ENCODE results near the gene ARHGAP4.

ARHGAP4 gene

GRCh38 chrX:153885208-153885787, 40.8 kb downstream of the ARHGAP4 start:
- Histone ChIP-seq H3K9me3 (ENCODE audit: control insufficient read depth, low read length) (no peaks in the 10 kb centered on the region), H3K4me1 (ENCODE audit: control insufficient read depth, insufficient read depth, low read length, poor library complexity, severe bottlenecking) (peaks cover 27% of the 10 kb centered on the region), H3K27ac (ENCODE audit: low read depth, low read length, severe bottlenecking) (no peak overlapping the region), H3K4me3 (ENCODE audit: extremely low read depth, insufficient read depth, low read length, poor library complexity, severe bottlenecking) (peak overlapping the region; percentile 43), H3K36me3 (ENCODE audit: control insufficient read depth, insufficient read depth, low read length) (no peaks in the 10 kb centered on the region)
- 0 to 7% methylated on average over 5 to 6 of the region's 32 CpGs for WGBS, 2 experiments (ENCODE audit: insufficient coverage in 2 of 2)

GRCh38 chrX:153884590-153884989, 41.5 kb downstream of the ARHGAP4 start:
- peaks cover 31% of the 10 kb centered on the region for H3K4me1 ChIP-seq (ENCODE audit: control insufficient read depth, insufficient read depth, low read length, poor library complexity, severe bottlenecking)
- H3K4me3 ChIP-seq (ENCODE audit: extremely low read depth, insufficient read depth, low read length, poor library complexity, severe bottlenecking): peak overlapping the region; percentile 43
- WGBS, 2 experiments (ENCODE audit: insufficient coverage in 2 of 2): 0 to 83% methylated on average over 1 to 2 of the region's 6 CpGs
- no peaks in the 10 kb centered on the region for H3K9me3 ChIP-seq (ENCODE audit: control insufficient read depth, low read length)
- no peak overlapping the region for H3K27ac ChIP-seq (ENCODE audit: low read depth, low read length, severe bottlenecking)
- no peaks in the 10 kb centered on the region for H3K36me3 ChIP-seq (ENCODE audit: control insufficient read depth, insufficient read depth, low read length)

GRCh38 chrX:153884136-153884535, 41.9 kb downstream of the ARHGAP4 start:
- H3K4me1 ChIP-seq (ENCODE audit: control insufficient read depth, insufficient read depth, low read length, poor library complexity, severe bottlenecking): peaks cover 31% of the 10 kb centered on the region
- H3K9me3 ChIP-seq (ENCODE audit: control insufficient read depth, low read length): no peaks in the 10 kb centered on the region
- no peak overlapping the region for H3K27ac ChIP-seq (ENCODE audit: low read depth, low read length, severe bottlenecking)
- H3K4me3 ChIP-seq (ENCODE audit: extremely low read depth, insufficient read depth, low read length, poor library complexity, severe bottlenecking): no peak overlapping the region
- no CpG with 5 or more reads among the region's 13 CpGs for WGBS, 2 experiments (ENCODE audit: insufficient coverage in 2 of 2)
- no peaks in the 10 kb centered on the region for H3K36me3 ChIP-seq (ENCODE audit: control insufficient read depth, insufficient read depth, low read length)

- peak overlapping the region; percentile 5 for H3K4me3 ChIP-seq (ENCODE audit: extremely low read depth, insufficient read depth, low read length, poor library complexity, severe bottlenecking)
- 23 to 40% methylated on average over 1 to 6 of the region's 13 CpGs for whole genome bisulfite sequencing, 2 experiments (ENCODE audit: insufficient coverage in 2 of 2)
- H3K4me1 ChIP-seq (ENCODE audit: control insufficient read depth, insufficient read depth, low read length, poor library complexity, severe bottlenecking): peaks cover 38% of the 10 kb centered on the region
- no peaks in the 10 kb centered on the region for H3K36me3 ChIP-seq (ENCODE audit: control insufficient read depth, insufficient read depth, low read length)
- no peaks in the 10 kb centered on the region for H3K9me3 ChIP-seq (ENCODE audit: control insufficient read depth, low read length)
- peak overlapping the region; percentile 36 for H3K27ac ChIP-seq (ENCODE audit: low read depth, low read length, severe bottlenecking)
These were observed 42.8 kb downstream of the ARHGAP4 start for GRCh38 chrX:153883163-153883843.

GRCh38 chrX:153882557-153882956, 43.5 kb downstream of the ARHGAP4 start:
- WGBS, 2 experiments (ENCODE audit: insufficient coverage in 2 of 2): no CpG with 5 or more reads among the region's 7 CpGs
- Histone ChIP-seq H3K27ac (ENCODE audit: low read depth, low read length, severe bottlenecking) (peak overlapping the region; percentile 75), H3K9me3 (ENCODE audit: control insufficient read depth, low read length) (no peaks in the 10 kb centered on the region), H3K4me1 (ENCODE audit: control insufficient read depth, insufficient read depth, low read length, poor library complexity, severe bottlenecking) (peaks cover 45% of the 10 kb centered on the region), H3K4me3 (ENCODE audit: extremely low read depth, insufficient read depth, low read length, poor library complexity, severe bottlenecking) (no peak overlapping the region), H3K36me3 (ENCODE audit: control insufficient read depth, insufficient read depth, low read length) (no peaks in the 10 kb centered on the region)

- H3K36me3 ChIP-seq (ENCODE audit: control insufficient read depth, insufficient read depth, low read length): no peaks in the 10 kb centered on the region
- no peaks in the 10 kb centered on the region for H3K9me3 ChIP-seq (ENCODE audit: control insufficient read depth, low read length)
- peak overlapping the region; percentile 83 for H3K27ac ChIP-seq (ENCODE audit: low read depth, low read length, severe bottlenecking)
- WGBS, 2 experiments (ENCODE audit: insufficient coverage in 2 of 2): 38 to 40% methylated on average over 2 to 5 of the region's 8 CpGs
- H3K4me1 ChIP-seq (ENCODE audit: control insufficient read depth, insufficient read depth, low read length, poor library complexity, severe bottlenecking): peaks cover 46% of the 10 kb centered on the region
- no peak overlapping the region for H3K4me3 ChIP-seq (ENCODE audit: extremely low read depth, insufficient read depth, low read length, poor library complexity, severe bottlenecking)
These were observed 44.0 kb downstream of the ARHGAP4 start for GRCh38 chrX:153882086-153882498.

GRCh38 chrX:153881281-153881680, 44.8 kb downstream of the ARHGAP4 start:
- H3K9me3 ChIP-seq (ENCODE audit: control insufficient read depth, low read length): no peaks in the 10 kb centered on the region
- WGBS, 2 experiments (ENCODE audit: insufficient coverage in 2 of 2): 100% methylated on average over 1 of the region's 7 CpGs; no CpG with 5 or more reads in 1 of the 2 experiments
- no peaks in the 10 kb centered on the region for H3K36me3 ChIP-seq (ENCODE audit: control insufficient read depth, insufficient read depth, low read length)
- no peak overlapping the region for H3K27ac ChIP-seq (ENCODE audit: low read depth, low read length, severe bottlenecking)
- H3K4me1 ChIP-seq (ENCODE audit: control insufficient read depth, insufficient read depth, low read length, poor library complexity, severe bottlenecking): peaks cover 42% of the 10 kb centered on the region
- no peak overlapping the region for H3K4me3 ChIP-seq (ENCODE audit: extremely low read depth, insufficient read depth, low read length, poor library complexity, severe bottlenecking)

GRCh38 chrX:153880440-153880815, 45.6 kb downstream of the ARHGAP4 start:
- Histone ChIP-seq H3K4me1 (ENCODE audit: control insufficient read depth, insufficient read depth, low read length, poor library complexity, severe bottlenecking) (peaks cover 42% of the 10 kb centered on the region), H3K9me3 (ENCODE audit: control insufficient read depth, low read length) (no peaks in the 10 kb centered on the region), H3K36me3 (ENCODE audit: control insufficient read depth, insufficient read depth, low read length) (no peaks in the 10 kb centered on the region), H3K4me3 (ENCODE audit: extremely low read depth, insufficient read depth, low read length, poor library complexity, severe bottlenecking) (no peak overlapping the region), H3K27ac (ENCODE audit: low read depth, low read length, severe bottlenecking) (no peak overlapping the region)
- WGBS, 2 experiments (ENCODE audit: insufficient coverage in 2 of 2): 28% methylated on average over 4 of the region's 6 CpGs; no CpG with 5 or more reads in 1 of the 2 experiments

- no peak overlapping the region for H3K27ac ChIP-seq (ENCODE audit: low read depth, low read length, severe bottlenecking)
These were observed 46.2 kb downstream of the ARHGAP4 start for GRCh38 chrX:153879741-153880439.

GRCh38 chrX:153878969-153879653, 47.0 kb downstream of the ARHGAP4 start:
- peaks cover 38% of the 10 kb centered on the region for H3K4me1 ChIP-seq (ENCODE audit: control insufficient read depth, insufficient read depth, low read length, poor library complexity, severe bottlenecking)
- H3K36me3 ChIP-seq (ENCODE audit: control insufficient read depth, insufficient read depth, low read length): no peaks in the 10 kb centered on the region
- H3K27ac ChIP-seq (ENCODE audit: low read depth, low read length, severe bottlenecking): peak overlapping the region; percentile 62
- 3 to 5% methylated on average over 5 to 20 of the region's 28 CpGs for WGBS, 2 experiments (ENCODE audit: insufficient coverage in 2 of 2)
- H3K9me3 ChIP-seq (ENCODE audit: control insufficient read depth, low read length): no peaks in the 10 kb centered on the region
- peak overlapping the region; percentile 5 for H3K4me3 ChIP-seq (ENCODE audit: extremely low read depth, insufficient read depth, low read length, poor library complexity, severe bottlenecking)

More at GRCh38 chrX:153879741-153880439, 46.2 kb downstream of the ARHGAP4 start:
- no peaks in the 10 kb centered on the region for H3K9me3 ChIP-seq (ENCODE audit: control insufficient read depth, low read length)
- 80 to 100% methylated on average over 2 of the region's 12 CpGs for WGBS, 2 experiments (ENCODE audit: insufficient coverage in 2 of 2)
- no peak overlapping the region for H3K4me3 ChIP-seq (ENCODE audit: extremely low read depth, insufficient read depth, low read length, poor library complexity, severe bottlenecking)
- H3K36me3 ChIP-seq (ENCODE audit: control insufficient read depth, insufficient read depth, low read length): no peaks in the 10 kb centered on the region
- H3K4me1 ChIP-seq (ENCODE audit: control insufficient read depth, insufficient read depth, low read length, poor library complexity, severe bottlenecking): peaks cover 42% of the 10 kb centered on the region
